EH (cell line): ENCODE data around the gene ZKSCAN1.

Source experiments
- DNase-seq: peaks from one replicate; pipeline ENCODE4 v3.0.0-alpha.2; 2015; ENCODE audit warnings: low read depth

ZKSCAN1 gene

DNA sequence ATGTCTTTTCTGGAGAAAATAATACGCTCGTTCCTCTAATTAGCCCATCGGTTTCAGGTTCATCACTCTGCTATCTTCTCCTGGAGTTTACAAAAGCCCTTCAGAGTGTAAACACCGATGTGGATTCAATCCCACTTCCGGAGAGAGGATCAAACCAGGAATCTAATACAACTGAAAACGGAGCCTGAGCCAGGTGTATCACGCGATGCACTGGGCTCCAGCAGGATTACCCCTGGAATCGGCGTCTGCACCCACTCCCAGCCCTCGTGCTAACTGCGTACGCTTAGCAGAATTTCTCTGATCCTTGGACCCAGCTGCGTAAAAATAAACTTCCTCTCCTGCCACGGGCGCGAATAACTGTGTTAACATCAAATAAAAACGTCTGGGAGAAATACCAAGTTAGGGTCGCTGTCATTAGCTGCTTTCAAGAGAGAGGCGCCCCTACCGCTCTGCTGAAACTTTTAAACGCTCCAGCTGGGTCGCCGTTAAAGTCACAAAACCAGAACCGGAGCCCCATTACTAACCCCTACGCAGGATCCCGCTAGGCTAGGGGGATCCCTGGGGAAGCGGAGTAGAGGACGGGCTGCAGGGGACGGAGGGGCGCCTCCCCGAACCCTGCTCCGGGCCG lies 65.6 kb downstream of the ZKSCAN1 start:
- peak; percentile 26 for DNase-seq

DNA sequence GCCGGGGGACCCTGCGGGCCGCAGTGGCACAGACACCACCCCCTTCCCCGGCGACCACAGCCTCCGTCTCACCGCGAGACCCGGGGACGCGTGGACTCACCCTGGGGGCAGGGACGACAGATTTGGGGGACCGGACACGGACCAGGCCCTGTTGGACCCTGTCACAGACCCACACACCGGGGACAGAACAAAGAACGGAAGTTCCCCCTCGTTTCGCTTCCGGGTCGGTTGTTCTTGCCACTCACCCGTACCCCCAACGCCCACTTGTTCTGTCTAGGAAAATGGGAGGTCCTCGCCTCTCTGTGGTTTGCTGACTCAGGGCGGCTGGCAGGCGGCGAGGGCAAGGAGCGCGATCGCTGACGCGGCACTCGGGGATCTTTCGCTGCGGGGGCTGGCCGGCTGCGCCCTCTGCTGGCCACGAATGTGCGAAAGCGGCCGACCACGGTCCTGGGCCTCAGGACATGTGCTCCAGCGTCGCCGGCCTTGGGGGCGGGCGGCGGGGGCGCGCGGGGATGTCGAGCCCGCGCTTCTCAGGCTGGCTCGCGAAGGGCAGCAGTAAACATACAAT lies 66.2 kb downstream of the ZKSCAN1 start, which contains the start of gene ZNF3:
Gene ZNF3 (minus strand): TSS at position 189 of the 568 bp plus-strand sequence. CDS start 4,366 bp downstream, outside the sequence.
- peak; percentile 99 for DNase-seq

- DNase-seq, result no peak
Observed at GRCh38 chr7:100082978-100083377, 67.6 kb downstream of the ZKSCAN1 start.

DNA sequence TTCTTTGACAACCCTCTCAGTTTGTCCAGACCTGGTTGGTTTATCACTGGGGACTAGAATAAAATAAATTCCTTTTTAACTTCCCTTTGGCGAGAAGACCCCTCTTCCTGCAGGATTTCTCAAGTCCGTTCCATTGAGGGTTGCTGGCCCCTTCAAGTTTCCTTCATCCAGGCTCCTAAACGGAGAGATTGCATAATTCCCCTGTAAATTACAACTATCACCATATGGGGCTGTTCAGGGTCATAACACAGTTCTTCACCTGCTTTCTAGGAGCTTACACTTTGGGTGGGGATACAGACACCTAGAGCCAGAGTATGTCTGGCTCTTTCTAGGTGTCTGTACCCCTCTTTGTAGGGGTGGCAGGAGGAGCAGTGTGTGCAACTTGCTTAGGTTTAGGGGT lies 70.1 kb downstream of the ZKSCAN1 start:
- no peak for DNase-seq

- peak; percentile 100 for DNase-seq
Observed at GRCh38 chr7:100087055-100087750, 71.8 kb downstream of the ZKSCAN1 start.

DNA sequence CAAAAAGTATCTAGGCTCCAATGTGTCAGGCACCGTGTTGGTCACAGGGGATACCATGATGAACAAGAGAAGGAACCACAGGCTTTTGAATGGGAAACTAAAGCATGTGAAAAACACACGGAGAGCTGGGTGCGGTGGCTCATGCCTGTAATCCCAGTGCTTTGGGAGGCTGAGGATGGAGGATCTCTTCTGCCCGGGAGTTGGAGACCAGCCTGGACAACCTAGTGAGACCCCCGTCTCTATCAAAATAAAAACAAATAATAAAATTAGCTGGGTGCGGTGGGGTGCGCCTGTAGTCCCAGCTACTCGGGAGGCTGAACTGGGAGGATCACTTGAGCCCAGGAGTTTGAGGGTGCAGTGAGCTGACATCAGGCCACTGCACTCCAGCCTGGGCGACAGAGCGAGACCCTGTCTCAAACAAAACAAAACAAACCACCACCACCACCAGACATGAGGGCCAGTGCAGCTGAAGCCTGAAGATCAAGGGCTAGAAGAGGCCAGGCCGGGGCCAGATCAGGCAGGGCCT lies 72.8 kb downstream of the ZKSCAN1 start:
- no peak for DNase-seq

- DNase-seq, result peak; percentile 74
Observed at GRCh38 chr7:100088621-100089457, 73.4 kb downstream of the ZKSCAN1 start, which contains the start of gene COPS6. COPS6 (plus strand) TSS chr7:100088969; CDS start chr7:100088991, 22 bp downstream.

DNA sequence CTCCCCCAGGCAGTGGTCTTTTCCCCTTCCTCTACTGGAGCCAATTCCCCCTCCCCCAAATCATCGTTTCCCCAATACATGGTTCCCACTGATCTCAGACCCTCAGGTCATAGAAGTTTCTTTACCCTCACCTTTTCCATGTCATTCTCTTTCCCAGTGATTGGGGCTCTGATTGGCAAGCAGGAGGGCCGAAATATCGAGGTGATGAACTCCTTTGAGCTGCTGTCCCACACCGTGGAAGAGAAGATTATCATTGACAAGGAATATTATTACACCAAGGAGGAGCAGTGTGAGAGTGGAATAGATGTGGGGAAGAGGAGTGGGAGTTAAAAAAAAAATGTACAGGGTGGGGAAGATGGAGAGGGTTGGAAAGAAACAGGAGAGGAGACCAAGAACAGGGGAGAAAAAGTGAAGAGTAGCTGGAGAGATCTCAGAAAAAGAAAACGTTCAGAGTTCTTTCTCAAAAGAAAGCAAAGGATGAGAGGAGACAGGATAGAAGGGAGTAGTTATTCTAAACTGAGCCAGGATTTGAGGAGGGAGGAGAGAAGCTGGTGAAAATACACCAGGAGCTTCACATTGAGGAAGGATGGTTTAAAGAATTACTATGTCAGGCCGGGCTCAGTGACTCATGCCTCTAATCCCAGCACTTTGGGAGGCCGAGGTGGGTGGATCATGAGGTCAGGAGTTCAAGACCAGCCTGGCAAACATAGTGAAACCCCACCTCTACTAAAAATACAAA lies 74.2 kb downstream of the ZKSCAN1 start:
- DNase-seq, result peak; percentile 61

DNA sequence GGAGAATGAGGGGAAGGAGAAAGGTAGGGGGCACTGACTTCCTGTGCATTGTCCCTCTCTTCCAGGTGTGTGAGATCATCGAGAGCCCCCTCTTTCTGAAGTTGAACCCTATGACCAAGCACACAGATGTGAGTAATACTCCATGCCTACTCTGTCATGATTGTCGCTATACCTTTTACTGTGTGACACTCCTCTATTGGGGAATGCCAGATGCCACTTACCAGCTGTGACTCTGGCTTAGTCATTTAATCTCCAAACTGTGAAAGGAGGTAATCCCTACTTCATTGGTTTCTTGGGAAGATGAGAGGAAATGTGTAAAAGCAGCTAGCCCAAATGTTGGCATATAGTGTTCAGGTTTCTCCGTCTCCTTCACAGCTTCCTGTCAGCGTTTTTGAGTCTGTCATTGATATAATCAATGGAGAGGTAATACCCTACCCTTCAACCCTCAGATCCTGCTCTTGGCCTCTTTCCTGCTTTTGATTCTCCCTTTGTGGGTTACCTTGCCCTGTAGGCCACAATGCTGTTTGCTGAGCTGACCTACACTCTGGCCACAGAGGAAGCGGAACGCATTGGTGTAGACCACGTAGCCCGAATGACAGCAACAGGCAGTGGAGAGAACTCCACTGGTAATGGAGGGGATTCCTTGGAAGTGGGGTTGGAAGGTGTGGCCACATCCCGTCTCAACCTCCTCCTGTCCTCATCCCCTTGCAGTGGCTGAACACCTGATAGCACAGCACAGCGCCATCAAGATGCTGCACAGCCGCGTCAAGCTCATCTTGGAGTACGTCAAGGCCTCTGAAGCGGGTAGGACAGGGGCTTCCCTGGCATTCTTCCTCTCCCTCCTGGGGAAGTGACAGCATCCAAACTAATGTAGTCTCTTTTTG lies 75.4 kb downstream of the ZKSCAN1 start:
- DNase-seq, result no peak
